ENCODE results near the gene PRR5L.

The PRR5L gene

GRCh38 chr11:36254713-36255112, 41.4 kb upstream of the PRR5L start:
- H3K36me3 ChIP-seq (ENCODE audit: control insufficient read depth in 2 of 2, insufficient read depth in 1 of 2, low read length in 2 of 2): no peaks in the 10 kb centered on the region
- CTCF ChIA-PET: interaction anchor here (1.2 kb wide), 1 partner anchor 11 kb away, joined by 4 read pairs; no protein-coding TSS in a partner anchor
- no peak overlapping the region for H3K27ac ChIP-seq (ENCODE audit: extremely low read depth, low read depth, low read length)
- no peaks in the 10 kb centered on the region for H3K4me1 ChIP-seq (ENCODE audit: control insufficient read depth, insufficient read depth, low read length)
- no peaks in the 10 kb centered on the region for H3K9me3 ChIP-seq (ENCODE audit: control insufficient read depth, insufficient read depth, low read depth, low read length)
- no peak overlapping the region for H3K4me3 ChIP-seq (ENCODE audit: low read depth, low read length)
- POLR2A ChIA-PET: no interaction called here
- TF ChIP-seq ZNF707 (tag by site-specific recombination; IDR thresholded peaks at IDR 0.05) (no peak), ZNF24 (tag by site-specific recombination; IDR thresholded peaks at IDR 0.05) (no peak), ZNF600 (tag by site-specific recombination; IDR thresholded peaks at IDR 0.05) (no peak), ZNF266 (tag by site-specific recombination; IDR thresholded peaks at IDR 0.05; ENCODE audit: low read depth) (no peak), ZNF692 (tag by site-specific recombination; IDR thresholded peaks at IDR 0.05) (no peak), ZNF510 (tag by site-specific recombination; IDR thresholded peaks at IDR 0.05; ENCODE audit: insufficient replicate concordance) (no peak), ZFP69B (tag by site-specific recombination; IDR thresholded peaks at IDR 0.05) (no peak)

- Histone ChIP-seq H3K27ac (ENCODE audit: extremely low read depth, low read depth, low read length) (no peak overlapping the region), H3K4me1 (ENCODE audit: control insufficient read depth, insufficient read depth, low read length) (no peaks in the 10 kb centered on the region), H3K4me3 (ENCODE audit: low read depth, low read length) (no peak overlapping the region), H3K9me3 (ENCODE audit: control insufficient read depth, insufficient read depth, low read depth, low read length) (no peaks in the 10 kb centered on the region), H3K36me3 (ENCODE audit: control insufficient read depth in 2 of 2, insufficient read depth in 1 of 2, low read length in 2 of 2) (no peaks in the 10 kb centered on the region)
- CTCF ChIA-PET: interaction anchor here (0.6 to 3.2 kb wide), 14 partner anchors 8 to 1907 kb away, joined by 3 to 30 read pairs (median 3); no protein-coding TSS in a partner anchor
- TF ChIP-seq ZNF214 (tag by site-specific recombination; IDR thresholded peaks at IDR 0.05; ENCODE audit: borderline replicate concordance) (no peak), ZBTB17 (tag by site-specific recombination; IDR thresholded peaks at IDR 0.05) (no peak), BCL11A (tag by site-specific recombination; IDR thresholded peaks at IDR 0.05; ENCODE audit: low read depth) (no peak), PRDM6 (tag by site-specific recombination; IDR thresholded peaks at IDR 0.05) (no peak), ZBTB20 (tag by site-specific recombination; IDR thresholded peaks at IDR 0.05) (no peak), ZXDB (tag by site-specific recombination; IDR thresholded peaks at IDR 0.05) (no peak), ZNF660 (tag by site-specific recombination; IDR thresholded peaks at IDR 0.05) (no peak), ZNF423 (tag by site-specific recombination; IDR thresholded peaks at IDR 0.05) (no peak), TCF7L2 (IDR thresholded peaks at IDR 0.05; ENCODE audit: borderline replicate concordance, low read depth, low read length) (no peak), AEBP2 (tag by site-specific recombination; IDR thresholded peaks at IDR 0.05; ENCODE audit: borderline replicate concordance) (no peak), ZNF24 (tag by site-specific recombination; IDR thresholded peaks at IDR 0.05) (no peak), ZNF449 (tag by site-specific recombination; IDR thresholded peaks at IDR 0.05) (no peak), KLF9 (tag by site-specific recombination; IDR thresholded peaks at IDR 0.05; ENCODE audit: low read depth) (no peak), RBAK (tag by site-specific recombination; IDR thresholded peaks at IDR 0.05) (no peak), ZNF530 (tag by site-specific recombination; IDR thresholded peaks at IDR 0.05; ENCODE audit: low read depth) (no peak)
- POLR2A ChIA-PET: no interaction called here
Measured at GRCh38 chr11:36257351-36257750, 38.7 kb upstream of the PRR5L start.

Data from HEK293 (cell line).